ENCODE measurements around the gene MFNG.

DNA sequence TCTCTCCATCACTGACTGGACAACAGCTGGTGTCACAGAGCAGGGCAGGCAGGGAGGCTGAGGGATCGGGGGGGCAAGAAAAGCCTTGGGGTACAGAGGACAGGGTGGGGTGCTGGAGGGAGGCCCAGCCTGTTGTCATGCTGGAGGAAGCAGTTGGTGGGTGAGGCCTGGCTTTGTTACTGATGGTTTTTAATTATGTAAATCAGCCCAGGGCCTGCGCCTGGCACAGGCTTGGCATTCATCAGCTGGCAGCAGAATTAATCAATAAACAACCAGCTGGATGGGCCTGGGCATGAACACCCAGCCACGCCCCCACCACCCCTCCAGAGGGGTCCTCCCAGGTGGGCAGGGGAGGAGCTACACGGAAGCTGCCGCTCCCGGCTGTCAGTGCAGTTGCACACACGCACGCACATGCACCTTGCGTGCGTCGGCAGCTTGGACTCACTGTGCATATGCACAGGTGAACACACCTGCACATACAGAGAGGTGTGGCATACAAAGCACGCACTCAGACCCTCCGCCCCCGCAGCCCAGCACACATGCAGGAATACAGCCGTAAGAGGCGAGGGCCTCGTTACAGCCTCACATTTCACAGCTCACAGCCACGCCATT is 37.6 kb downstream of the MFNG start:
- TF ChIP-seq, protein P1, sequence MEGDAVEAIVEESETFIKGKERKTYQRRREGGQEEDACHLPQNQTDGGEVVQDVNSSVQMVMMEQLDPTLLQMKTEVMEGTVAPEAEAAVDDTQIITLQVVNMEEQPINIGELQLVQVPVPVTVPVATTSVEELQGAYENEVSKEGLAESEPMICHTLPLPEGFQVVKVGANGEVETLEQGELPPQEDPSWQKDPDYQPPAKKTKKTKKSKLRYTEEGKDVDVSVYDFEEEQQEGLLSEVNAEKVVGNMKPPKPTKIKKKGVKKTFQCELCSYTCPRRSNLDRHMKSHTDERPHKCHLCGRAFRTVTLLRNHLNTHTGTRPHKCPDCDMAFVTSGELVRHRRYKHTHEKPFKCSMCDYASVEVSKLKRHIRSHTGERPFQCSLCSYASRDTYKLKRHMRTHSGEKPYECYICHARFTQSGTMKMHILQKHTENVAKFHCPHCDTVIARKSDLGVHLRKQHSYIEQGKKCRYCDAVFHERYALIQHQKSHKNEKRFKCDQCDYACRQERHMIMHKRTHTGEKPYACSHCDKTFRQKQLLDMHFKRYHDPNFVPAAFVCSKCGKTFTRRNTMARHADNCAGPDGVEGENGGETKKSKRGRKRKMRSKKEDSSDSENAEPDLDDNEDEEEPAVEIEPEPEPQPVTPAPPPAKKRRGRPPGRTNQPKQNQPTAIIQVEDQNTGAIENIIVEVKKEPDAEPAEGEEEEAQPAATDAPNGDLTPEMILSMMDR (IDR thresholded peaks at IDR 0.05; ENCODE audit: insufficient read depth, low read length) = no peak
- TF ChIP-seq, protein P2, sequence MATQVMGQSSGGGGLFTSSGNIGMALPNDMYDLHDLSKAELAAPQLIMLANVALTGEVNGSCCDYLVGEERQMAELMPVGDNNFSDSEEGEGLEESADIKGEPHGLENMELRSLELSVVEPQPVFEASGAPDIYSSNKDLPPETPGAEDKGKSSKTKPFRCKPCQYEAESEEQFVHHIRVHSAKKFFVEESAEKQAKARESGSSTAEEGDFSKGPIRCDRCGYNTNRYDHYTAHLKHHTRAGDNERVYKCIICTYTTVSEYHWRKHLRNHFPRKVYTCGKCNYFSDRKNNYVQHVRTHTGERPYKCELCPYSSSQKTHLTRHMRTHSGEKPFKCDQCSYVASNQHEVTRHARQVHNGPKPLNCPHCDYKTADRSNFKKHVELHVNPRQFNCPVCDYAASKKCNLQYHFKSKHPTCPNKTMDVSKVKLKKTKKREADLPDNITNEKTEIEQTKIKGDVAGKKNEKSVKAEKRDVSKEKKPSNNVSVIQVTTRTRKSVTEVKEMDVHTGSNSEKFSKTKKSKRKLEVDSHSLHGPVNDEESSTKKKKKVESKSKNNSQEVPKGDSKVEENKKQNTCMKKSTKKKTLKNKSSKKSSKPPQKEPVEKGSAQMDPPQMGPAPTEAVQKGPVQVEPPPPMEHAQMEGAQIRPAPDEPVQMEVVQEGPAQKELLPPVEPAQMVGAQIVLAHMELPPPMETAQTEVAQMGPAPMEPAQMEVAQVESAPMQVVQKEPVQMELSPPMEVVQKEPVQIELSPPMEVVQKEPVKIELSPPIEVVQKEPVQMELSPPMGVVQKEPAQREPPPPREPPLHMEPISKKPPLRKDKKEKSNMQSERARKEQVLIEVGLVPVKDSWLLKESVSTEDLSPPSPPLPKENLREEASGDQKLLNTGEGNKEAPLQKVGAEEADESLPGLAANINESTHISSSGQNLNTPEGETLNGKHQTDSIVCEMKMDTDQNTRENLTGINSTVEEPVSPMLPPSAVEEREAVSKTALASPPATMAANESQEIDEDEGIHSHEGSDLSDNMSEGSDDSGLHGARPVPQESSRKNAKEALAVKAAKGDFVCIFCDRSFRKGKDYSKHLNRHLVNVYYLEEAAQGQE (IDR thresholded peaks at IDR 0.05; ENCODE audit: insufficient replicate concordance, low read depth) = no peak
- TF ChIP-seq POLR2AphosphoS5 (IDR thresholded peaks at IDR 0.05; ENCODE audit: low read depth) = no peak
- no peak for TF ChIP-seq SPI1 (IDR thresholded peaks at IDR 0.05; ENCODE audit: borderline replicate concordance, low read depth)
- no peak for TF ChIP-seq GABPA (IDR thresholded peaks at IDR 0.05; ENCODE audit: low read depth)

All from HL-60 (cell line).